NCI-H510A treated with DMSO at 0.1 percent for 48 hours (cell line): ENCODE data around the gene PDE4A.
"Not testable (repeated sequence)": the region's sequence is repeated elsewhere in the genome, so short reads cannot be mapped to it uniquely, and the experiment has no call there.

Source experiments
- DNase-seq: peaks from one replicate; lab custom pipeline; 2025; lab: John Stamatoyannopoulos, UW

PDE4A gene

GRCh38 chr19:10420444-10421239 is at the start of gene PDE4A:
Gene PDE4A, plus strand, starts transcription at chr19:10420538. Its CDS starts 227 bp downstream, at chr19:10420765.
- DNase-seq = peak; percentile 42

- DNase-seq = no peak
Observed at GRCh38 chr19:10372690-10373089, 47.6 kb upstream of the PDE4A start.

- no peak for DNase-seq
Observed at GRCh38 chr19:10374931-10375330, 45.4 kb upstream of the PDE4A start.

GRCh38 chr19:10377140-10377640 is 43.1 kb upstream of the PDE4A start:
- DNase-seq = not testable (repeated sequence)

- DNase-seq = no peak
Observed at GRCh38 chr19:10378124-10378523, 42.2 kb upstream of the PDE4A start.

- peak; percentile 31 for DNase-seq
Observed at GRCh38 chr19:10379880-10380312, 40.4 kb upstream of the PDE4A start.

DNA sequence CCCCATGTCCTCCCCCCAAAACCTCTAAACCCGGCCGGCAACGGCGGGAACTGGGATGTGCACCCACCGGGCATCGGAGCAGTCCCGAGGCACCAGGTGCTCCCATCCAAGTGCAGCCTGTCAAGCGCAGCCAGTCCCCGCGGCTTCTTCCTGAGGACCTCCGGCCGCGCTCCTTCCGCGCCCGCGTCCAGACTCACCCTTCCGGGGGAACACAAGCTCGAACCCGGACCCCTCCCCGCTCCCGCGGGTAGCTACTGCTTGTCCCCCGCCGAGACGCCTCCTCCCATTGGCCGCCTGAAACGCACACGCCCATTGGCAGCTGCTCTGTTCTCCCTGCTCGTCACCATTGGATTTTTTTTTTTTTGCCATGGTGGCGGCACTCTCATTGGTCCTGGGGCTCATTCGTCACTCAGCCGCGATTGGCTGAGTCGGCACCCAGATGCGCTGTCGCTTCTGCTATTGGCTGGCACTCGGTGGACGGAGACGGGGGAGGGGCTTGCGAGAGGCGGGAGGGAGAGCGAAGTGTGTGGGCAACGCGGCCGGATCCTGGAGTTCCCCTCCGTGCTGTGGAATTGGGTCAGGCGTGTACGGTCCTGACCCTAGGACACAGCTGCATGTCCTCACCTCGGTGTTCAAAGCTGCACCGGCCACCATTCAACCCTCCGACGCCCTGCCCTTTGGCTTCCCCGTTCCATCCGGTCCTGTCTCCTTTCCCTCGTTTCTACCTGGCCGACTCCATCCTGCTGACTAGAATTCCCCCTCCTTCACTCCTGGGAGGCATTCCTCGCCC is 39.8 kb upstream of the PDE4A start, which contains the start of gene TYK2:
Gene TYK2 (minus strand): TSS at position 260 of the 790 bp plus-strand sequence. CDS start 2,166 bp downstream, outside the sequence.
- peak; percentile 99 for DNase-seq

DNA sequence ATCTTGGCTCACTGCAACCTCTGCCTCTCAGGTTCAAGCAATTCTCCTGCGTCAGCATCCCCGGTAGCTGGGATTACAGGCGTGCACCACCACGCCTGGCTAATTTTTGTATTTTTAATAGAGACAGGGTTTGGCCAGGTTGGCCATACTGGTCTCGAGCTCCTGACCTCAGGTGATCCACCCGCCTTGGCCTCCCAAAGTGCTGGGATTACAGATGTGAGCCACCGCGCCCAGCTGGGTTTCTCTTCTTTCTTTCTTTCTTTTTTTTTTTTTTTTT is 37.2 kb upstream of the PDE4A start:
- not testable (repeated sequence) for DNase-seq

DNA sequence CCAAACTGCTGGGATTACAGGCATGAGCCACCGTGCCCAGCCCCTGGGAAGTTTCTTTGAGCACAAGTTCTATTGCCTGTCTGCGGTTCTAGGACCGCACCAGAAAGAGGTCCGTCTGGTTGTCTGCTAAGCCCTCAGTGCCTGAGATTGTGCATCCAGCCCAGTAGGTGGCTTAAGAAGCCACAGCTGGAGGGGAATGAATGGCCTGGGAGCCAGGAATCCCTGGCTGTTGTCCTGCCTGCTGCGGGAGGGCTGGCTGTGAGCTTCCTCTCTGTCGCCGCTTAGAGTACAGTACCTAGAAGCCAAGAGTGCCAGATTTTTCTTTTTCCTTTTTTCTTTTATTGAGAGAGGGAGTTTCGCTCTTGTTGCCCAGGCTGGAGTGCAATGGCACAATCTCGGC is 35.8 kb upstream of the PDE4A start:
- DNase-seq = no peak

DNA sequence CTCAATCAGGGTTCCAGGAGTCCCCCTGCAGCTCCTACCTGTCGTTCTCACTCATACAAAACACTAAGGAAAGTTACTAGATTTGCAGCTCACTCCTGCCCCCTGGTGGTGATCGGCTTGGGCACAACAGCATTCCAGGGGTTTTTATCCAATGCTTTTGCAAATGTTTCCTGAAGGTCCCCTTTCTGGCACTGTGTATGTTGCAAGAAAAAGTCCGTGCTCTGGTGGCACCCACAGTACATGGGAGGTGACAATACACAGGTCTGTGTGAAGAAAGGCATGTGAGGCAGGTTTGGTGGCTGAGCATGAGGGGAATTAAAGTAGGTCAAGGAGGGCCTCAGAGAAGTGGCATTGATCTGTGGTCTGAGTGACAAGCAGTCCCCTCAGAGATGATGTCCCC is 31.4 kb upstream of the PDE4A start:
- DNase-seq = peak; percentile 97

DNA sequence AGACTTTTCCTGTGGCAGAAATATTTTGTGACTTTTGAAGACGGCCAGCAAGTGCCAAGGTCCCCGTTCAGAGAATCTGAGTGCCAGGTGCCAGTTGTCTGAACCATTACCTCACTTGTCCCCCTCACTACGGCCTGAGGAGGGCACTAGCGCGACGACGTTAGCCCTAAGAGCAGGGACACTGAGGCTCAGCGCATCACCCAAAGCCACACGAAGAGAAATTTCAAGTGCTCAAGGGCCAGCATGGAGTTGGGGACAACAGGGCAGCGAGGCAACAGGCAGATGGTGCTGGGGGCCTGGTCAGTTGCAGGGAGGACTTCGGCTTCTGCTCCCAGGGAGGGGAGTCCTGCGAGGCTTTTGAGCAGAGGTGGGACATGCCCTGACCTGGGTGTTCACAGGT is 30.5 kb upstream of the PDE4A start:
- peak; percentile 25 for DNase-seq

GRCh38 chr19:10390652-10391286 is 29.6 kb upstream of the PDE4A start:
- DNase-seq = peak; percentile 72

DNA sequence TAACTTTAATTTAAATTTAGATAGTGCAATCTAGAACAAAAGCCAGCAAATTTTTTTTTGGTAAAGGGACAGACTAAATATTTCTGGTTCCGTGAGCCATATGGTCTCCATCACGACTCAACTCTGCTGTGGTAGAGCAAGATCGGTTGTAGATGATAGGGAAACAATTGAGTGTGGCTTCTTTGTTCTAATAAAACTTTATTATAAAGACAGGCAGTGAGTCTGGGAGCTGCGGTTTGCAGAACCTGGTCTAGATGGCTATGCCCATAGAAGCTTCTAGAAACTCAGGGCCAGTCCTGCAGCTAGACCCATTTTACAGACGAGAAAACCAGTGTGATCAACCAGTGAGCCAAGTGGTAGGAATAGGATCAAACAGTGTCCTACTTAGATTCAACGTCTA is 28.2 kb upstream of the PDE4A start:
- no peak for DNase-seq

GRCh38 chr19:10393137-10393536 is 27.2 kb upstream of the PDE4A start:
- no peak for DNase-seq

GRCh38 chr19:10395003-10395402 is 25.3 kb upstream of the PDE4A start:
- no peak for DNase-seq

DNA sequence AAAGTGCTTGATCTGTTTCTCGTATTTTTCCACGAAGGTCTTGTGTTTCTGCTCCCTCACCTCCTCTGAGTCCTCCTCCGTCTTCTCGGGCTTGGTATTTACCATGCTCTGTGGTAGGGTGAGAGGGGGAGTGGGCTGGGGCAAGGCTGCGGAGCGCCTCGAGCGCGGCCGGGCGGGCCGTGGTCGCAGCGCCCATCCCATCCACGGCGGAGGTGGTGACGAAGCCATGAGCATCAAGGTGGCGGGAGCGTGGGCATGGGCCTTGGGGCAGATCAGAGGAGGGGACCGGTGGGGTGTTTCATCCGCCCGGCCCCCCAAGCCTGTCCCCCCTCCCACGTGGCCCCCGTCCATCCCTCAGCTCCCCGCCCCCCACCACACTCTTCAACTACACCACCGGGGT is 24.9 kb upstream of the PDE4A start:
- DNase-seq = no peak

GRCh38 chr19:10395917-10396316 is 24.4 kb upstream of the PDE4A start:
- no peak for DNase-seq

- no peak for DNase-seq
Observed at GRCh38 chr19:10398819-10399218, 21.5 kb upstream of the PDE4A start.

- DNase-seq = not testable (repeated sequence)
Observed at GRCh38 chr19:10399340-10399739, 21.0 kb upstream of the PDE4A start.

- DNase-seq = no peak
Observed at GRCh38 chr19:10399878-10400277, 20.5 kb upstream of the PDE4A start.

- DNase-seq = no peak
Observed at GRCh38 chr19:10402441-10403038, 17.8 kb upstream of the PDE4A start.
